ENCODE results near the gene TOP3B. TPM values are rescaled to one million over a fixed set of nuclear protein-coding genes. Genes with fewer than 3 reads are reported as not detected.

The TOP3B gene
- total RNA-seq, 4 donors from 2014 or later: 24.3 to 68.1 (median 48.4) TPM

- Histone ChIP-seq H3K27ac (peak overlapping the region in 2 of 4 donors; percentile 95 to 96), H3K36me3 (peaks cover 0 to 3% (median 0%) of the 10 kb centered on the region in 3 donors), H3K9me3 (no peaks in the 10 kb centered on the region), H3K27me3 (no peaks in the 10 kb centered on the region), H3K4me3 (peak overlapping the region in 1 of 4 donors; percentile 78), H3K4me1 (peaks cover 0 to 68% (median 41%) of the 10 kb centered on the region in 4 donors)
- TF ChIP-seq POLR2A (IDR thresholded peaks at IDR 0.05) (no peak), EP300 (IDR thresholded peaks at IDR 0.05) (no peak), CTCF (IDR thresholded peaks at IDR 0.05) (no peak)
- 93% methylated on average over 7 of the region's 7 CpGs for WGBS, 2 donors
- DNase-seq (ENCODE audit: low spot score in 2 of 2): no peak
These were observed 31.5 kb downstream of the TOP3B start for GRCh38 chr22:21951062-21951461.

GRCh38 chr22:21949948-21950347, 32.6 kb downstream of the TOP3B start:
- Histone ChIP-seq H3K27me3 (no peaks in the 10 kb centered on the region), H3K4me3 (no peak overlapping the region), H3K36me3 (peaks cover 0 to 14% (median 0%) of the 10 kb centered on the region in 3 donors), H3K9me3 (no peaks in the 10 kb centered on the region), H3K27ac (peak overlapping the region; percentile 56 to 96 (median 86)), H3K4me1 (peaks cover 0 to 79% (median 42%) of the 10 kb centered on the region in 4 donors)
- WGBS, 2 donors: 72 to 78% methylated on average over 1 of the region's 1 CpG
- DNase-seq (ENCODE audit: low spot score in 2 of 2): no peak
- TF ChIP-seq EP300 (IDR thresholded peaks at IDR 0.05) (no peak), POLR2A (IDR thresholded peaks at IDR 0.05) (no peak), CTCF (IDR thresholded peaks at IDR 0.05) (no peak)

GRCh38 chr22:21949569-21949918, 33.0 kb downstream of the TOP3B start:
- Histone ChIP-seq H3K4me3 (no peak overlapping the region), H3K27me3 (no peaks in the 10 kb centered on the region), H3K36me3 (peaks cover 0 to 19% (median 0%) of the 10 kb centered on the region in 3 donors), H3K9me3 (no peaks in the 10 kb centered on the region), H3K4me1 (peaks cover 0 to 83% (median 42%) of the 10 kb centered on the region in 4 donors), H3K27ac (peak overlapping the region; percentile 56 to 96 (median 86))
- no peak for TF ChIP-seq POLR2A (IDR thresholded peaks at IDR 0.05)
- TF ChIP-seq CTCF (IDR thresholded peaks at IDR 0.05): no peak
- no peak for DNase-seq (ENCODE audit: low spot score in 2 of 2)
- 68 to 71% methylated on average over 8 of the region's 8 CpGs for WGBS, 2 donors

GRCh38 chr22:21948824-21949568, 33.6 kb downstream of the TOP3B start:
- peak overlapping the region; percentile 56 to 96 (median 86) for H3K27ac ChIP-seq
- H3K4me1 ChIP-seq: peaks cover 0 to 88% (median 42%) of the 10 kb centered on the region in 4 donors
- no peaks in the 10 kb centered on the region for H3K9me3 ChIP-seq
- DNase-seq (ENCODE audit: low spot score in 2 of 2): no peak
- H3K36me3 ChIP-seq: peaks cover 0 to 24% (median 0%) of the 10 kb centered on the region in 3 donors
- TF ChIP-seq POLR2A (IDR thresholded peaks at IDR 0.05) (no peak), CTCF (IDR thresholded peaks at IDR 0.05) (no peak), EP300 (IDR thresholded peaks at IDR 0.05) (no peak)
- WGBS, 2 donors: 68 to 70% methylated on average over 7 of the region's 7 CpGs
- H3K4me3 ChIP-seq: no peak overlapping the region
- H3K27me3 ChIP-seq: no peaks in the 10 kb centered on the region

GRCh38 chr22:21948390-21948789, 34.2 kb downstream of the TOP3B start:
- no peaks in the 10 kb centered on the region for H3K27me3 ChIP-seq
- peaks cover 0 to 95% (median 44%) of the 10 kb centered on the region in 4 donors for H3K4me1 ChIP-seq
- peaks cover 0 to 29% (median 0%) of the 10 kb centered on the region in 3 donors for H3K36me3 ChIP-seq
- TF ChIP-seq EP300 (IDR thresholded peaks at IDR 0.05) (peak in 1 of 2 donors; percentile 60), POLR2A (IDR thresholded peaks at IDR 0.05) (no peak), CTCF (IDR thresholded peaks at IDR 0.05) (peak in 1 of 5 experiments; percentile 8)
- no peak for DNase-seq (ENCODE audit: low spot score in 2 of 2)
- 35 to 41% methylated on average over 8 of the region's 8 CpGs for WGBS, 2 donors
- no peak overlapping the region for H3K4me3 ChIP-seq
- no peaks in the 10 kb centered on the region for H3K9me3 ChIP-seq
- H3K27ac ChIP-seq: peak overlapping the region; percentile 56 to 96 (median 82)

Measured in tibial nerve (tissue), 4 donors.